HG02678 (cell line): ENCODE results near the gene MEGF8.

ENCODE experiments used
- ATAC-seq: cut with Tn5 transposase; IDR thresholded peaks from one replicate; pipeline ENCODE4 v1.9.1; 2021; ENCODE audit warnings: mild to moderate bottlenecking, moderate library complexity; ENCODE audit not compliant: unreplicated experiment

MEGF8 gene

DNA sequence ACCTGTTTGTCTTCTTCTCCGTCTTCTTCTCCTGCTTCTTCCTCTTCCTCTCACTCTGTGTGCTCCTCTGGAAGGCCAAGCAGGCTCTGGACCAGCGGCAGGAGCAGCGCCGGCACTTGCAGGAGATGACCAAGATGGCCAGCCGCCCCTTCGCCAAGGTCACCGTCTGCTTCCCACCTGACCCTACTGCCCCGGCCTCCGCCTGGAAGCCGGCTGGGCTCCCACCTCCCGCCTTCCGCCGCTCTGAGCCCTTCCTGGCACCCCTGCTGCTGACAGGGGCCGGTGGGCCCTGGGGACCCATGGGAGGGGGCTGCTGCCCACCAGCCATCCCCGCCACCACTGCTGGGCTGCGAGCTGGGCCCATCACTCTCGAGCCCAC lies 50.7 kb downstream of the MEGF8 start:
- no peak for ATAC-seq

DNA sequence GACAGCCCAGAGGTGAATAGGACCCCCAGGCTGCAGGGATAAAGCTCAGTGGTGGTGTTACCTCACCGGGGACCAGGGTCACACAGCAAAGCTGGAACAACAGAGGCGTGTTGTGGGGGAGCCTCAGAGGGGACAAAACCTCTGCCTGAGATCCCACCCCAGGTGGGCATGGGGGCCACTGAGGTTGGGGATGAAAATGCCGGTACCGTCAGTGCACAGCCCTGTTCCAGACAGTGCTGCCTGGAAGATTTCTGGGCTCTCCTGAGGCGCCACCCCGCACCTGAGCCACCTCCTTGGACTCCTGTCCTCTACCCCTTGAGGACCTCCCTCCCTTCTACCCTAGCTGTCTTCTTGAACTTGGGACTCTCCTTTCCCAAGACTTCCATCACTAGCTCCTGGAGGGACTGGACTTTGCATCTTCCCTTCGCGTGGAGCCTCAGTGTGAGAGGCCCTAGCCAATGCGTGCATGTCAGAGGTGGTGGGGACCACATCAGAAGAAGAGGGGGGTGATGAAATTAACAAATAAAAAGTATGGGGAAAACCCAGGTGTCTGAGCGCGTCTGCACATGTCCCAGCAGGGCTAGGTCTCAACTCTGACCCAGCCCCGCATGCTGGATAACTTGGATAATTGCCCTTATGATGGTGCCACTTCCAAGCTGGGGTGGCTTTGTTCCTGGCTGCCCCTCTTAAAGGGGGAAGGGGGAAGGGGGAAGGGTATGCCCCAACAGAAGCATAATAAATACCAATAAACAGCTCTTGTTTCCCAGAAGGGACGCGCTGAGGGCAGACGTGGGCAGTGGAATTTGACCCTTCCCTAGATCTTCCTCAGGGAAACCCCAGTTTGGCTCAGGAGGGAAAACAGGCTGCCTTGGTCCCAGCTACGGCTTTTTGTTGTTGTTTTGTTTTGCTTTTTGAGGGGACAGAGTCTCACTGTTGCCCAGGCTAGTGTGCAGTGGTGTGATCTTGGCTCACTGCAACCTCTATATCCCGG lies 53.1 kb downstream of the MEGF8 start:
- no peak for ATAC-seq

DNA sequence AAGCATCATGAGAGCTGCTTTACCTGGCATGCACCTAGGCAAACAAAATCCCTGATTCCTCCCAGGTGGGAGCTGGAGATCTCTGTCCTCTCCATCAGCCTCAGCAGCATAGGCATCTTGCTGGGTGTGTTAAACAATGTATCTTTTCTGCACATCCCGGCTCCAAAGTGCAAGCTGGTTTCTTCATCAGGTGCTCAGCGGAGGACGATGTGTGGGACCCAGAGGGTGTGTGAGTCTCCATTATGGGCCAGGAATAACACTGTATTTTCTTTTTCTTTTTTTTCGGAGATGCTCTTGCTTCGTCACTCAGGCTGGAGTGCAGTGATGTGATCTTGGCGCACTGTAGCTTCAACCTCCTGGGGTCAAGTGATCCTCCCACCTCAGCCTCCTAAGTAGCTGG lies 54.7 kb downstream of the MEGF8 start:
- no peak for ATAC-seq

DNA sequence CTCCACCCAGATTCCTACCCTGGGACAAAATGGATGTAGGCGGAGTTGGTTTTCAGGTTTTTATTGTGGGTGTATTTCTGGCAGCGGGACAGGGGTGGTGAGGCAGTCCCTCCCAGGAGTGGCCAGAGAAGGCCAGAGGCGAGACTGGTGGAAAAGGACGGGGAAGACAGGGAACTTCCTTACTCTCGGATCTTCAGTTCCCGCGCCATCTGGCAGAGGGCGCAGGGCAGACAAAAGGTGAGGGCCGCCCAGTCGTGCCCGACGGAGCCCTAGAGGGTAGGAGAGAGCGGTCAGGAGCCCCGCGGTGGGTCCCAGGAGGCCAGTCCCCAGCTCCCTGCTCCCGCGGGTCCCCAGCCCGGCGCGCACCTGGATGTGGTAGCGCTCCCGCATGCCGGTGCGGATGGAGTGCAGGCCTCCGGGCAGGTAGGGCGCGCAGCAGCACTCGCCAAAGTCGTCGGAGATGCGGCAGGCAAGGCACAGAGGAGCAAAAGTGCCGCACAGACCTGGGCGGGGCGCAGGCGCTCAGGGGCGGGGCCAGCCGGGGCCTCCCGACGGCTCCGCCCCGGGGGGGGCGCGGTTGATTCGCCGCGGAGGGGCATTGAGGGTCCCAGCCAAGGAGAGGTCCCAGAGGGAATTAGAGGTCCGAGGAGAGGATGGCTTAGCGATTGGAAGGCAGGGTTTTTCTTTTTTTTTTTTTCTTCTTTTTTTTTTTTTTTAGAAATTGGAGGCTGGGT lies 61.7 kb downstream of the MEGF8 start:
- peak; percentile 45 for ATAC-seq

DNA sequence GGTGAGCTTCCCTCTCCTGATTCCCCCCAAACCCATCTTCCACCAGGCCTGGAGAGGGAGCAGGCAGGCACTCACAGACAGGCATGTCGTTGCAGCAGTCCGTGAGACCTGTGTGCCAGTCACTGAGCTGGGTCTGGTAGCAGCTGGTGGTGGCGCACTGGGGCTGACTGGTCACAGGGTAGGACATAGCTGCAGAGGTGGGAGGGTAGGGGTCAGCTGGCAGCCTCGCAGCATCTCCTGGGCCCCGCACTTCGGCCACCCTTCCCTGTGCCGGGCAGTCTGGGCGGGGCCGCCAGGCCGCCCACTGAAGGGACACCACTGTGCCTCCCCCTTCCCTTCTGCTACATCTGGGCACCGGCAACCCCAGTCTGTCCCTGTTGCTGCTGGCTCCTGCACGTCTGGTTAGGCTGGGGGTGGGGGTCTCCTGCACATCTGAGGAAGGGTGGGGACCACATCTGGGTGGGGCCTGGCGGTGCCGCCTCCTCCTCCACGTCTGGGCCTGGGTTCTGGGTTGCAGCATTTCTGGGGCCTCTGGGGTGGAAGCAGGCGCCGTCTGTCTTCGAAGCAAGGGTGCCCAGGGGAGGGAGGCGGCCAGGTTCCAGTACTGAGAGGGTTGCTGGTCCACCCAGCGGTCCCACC lies 63.5 kb downstream of the MEGF8 start:
- no peak for ATAC-seq

DNA sequence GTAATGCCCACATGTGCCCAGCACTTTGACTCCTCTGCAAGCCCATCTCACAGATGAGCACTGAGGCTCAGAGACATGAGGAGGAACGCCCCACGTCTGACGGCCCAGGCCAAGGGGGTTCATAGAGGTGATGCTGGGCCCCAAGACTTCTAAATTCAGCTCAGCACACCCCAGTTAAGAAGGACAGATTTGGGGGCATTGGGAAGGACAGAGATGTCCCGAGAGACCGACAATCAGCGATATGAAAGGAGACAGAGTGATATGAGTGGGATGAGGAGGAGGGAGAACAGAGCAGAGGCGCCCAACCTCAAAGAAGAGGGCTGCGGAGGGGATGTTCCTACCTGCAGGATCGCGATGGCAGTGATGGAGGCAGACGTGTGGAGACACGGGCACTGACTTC lies 64.5 kb downstream of the MEGF8 start, which contains the start of gene CNFN:
Gene CNFN, minus strand, starts transcription at position 399 of the 400 bp plus-strand sequence. CDS start 1,260 bp downstream, outside the sequence.
- ATAC-seq: no peak

DNA sequence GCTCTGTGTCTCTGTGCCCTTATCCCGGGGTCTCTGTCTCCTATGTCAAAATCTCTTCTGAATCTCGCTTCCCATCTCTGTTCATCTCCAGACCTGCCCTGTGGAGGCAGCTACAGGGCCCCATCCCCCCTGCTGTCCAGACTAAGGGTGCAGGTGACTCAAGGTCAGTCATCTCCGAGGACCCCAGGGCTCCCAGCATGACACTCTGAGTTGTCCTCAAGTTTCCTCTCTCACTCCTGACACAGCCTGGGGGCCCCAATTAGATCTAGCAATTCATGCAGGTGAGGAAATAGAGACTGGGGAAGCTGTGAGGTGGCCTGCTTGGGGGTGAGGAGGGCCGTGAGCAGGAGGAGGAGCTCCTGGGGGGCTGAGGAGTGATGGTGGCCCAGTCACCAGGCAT lies 66.7 kb downstream of the MEGF8 start:
- ATAC-seq: no peak

DNA sequence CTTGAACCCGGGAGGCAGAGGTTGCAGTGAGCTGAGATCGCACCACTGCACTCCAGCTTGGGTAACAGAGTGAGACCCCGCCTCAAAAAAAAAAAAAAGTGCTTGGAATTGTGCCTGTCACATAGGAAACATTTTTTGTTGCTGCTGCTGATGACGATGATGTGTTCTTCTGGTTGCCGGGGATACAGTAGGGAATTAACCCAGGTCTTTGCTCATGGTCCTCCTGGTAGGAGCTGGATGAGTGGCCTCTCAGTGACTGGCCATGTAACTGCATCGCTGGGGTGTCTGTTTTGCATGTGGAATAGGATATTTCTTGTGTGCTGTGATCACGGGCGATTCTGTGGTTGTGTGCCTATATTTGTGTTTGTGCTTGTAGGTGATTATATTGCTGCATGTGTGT lies 69.3 kb downstream of the MEGF8 start:
- no peak for ATAC-seq

- peak; percentile 98 for ATAC-seq
These were observed 71.2 kb downstream of the MEGF8 start for GRCh38 chr19:42396381-42397262.

DNA sequence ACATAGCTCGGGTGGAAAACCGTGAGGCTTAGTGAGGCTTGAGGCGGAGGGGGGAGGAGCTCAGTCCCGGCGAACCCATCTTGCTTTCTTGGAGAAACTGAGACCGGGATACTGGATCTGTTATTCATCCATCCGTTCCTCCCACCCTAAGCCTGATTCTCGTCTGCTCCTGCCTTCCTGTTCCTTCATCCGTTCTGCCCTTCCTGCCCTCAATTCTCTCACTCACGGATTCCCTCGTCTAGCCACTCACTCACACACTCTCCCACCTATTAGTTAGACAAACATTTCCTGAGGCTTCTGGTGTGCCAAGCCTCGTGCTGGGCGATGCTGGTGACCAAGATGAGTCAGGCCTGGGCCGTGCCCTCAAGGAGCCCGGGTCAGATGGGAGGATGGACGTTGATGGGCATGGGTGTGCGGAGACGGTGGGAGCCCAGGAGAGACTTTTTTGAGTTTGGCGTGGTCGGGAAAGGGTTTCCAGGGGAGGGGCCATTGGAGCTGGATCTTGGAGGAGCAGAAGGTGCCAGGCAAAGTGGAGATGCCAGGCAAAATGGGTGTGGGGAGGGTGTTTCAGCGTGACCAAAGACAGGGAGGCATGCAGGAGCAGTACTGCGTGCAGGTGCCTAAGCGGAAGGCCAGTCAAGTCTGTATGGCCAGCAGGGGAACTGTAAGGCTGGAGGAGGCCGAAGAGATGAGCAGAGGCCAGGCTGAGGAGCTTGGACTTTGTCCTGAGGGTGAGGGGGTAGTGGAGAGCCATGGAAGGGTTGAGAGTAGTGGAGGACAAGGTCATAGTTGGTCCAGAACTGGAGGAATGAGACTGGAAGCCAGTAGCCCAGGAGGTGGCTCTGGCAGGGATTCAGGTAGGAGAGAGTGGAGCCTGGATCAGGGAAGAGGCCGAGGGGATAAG lies 72.1 kb downstream of the MEGF8 start:
- ATAC-seq: no peak

DNA sequence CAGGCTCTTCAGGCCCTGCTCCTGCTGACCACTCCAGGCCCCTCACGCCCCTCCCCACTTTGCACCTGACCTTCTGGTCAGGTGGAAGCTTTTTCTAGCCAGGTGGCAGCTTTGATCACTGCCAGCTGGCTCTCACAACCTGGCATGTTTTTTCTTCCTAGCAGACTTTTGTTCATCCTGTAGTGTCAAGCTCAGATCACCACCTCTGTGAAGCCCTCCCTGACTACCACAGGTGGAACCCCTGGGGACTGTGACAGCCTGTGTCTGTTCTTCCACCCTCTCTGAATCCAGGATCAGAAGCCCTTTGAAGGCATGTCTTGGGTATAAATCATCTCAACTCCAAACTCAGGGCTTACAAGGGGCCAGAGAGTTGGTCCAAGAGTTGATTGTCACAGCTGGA lies 75.0 kb downstream of the MEGF8 start:
- no peak for ATAC-seq

- no peak for ATAC-seq
These were observed 76.2 kb downstream of the MEGF8 start for GRCh38 chr19:42401365-42402303.

DNA sequence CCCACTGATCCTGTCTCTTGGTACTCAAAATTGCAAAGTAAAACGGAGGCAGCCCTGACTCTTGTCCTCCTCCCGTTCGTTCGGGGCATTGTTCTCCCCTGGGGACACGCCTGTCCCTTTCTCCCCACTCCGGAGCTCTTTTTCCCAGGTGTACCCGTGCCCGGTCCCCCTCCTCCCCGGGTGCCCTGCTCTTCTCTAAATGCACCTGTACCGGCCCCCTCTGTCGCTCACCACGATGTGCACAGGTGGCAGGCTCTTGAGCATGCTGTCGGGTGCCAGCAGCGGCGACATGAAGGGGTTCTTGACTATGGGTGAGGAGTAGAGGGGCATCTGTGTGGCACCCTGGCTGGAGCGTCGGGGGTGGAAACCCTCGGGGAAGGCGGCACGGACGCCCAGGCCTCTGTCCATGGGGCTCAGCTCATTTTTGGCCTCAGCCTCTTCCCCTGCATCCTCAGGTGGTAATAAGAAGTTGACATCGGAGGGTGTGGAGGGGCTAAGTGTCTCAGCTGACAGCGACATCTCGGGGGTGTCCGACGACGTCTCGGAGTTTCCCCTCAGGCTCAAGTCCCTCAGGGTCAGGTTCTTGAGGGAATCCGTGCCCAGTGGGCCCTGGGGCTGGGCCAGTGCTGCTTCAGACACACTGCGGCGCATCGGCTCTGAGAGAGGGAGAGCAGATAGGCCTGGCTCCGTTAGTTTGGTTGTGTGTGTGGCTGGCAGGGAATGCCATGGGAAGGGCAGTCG lies 77.1 kb downstream of the MEGF8 start:
- no peak for ATAC-seq

- no peak for ATAC-seq
These were observed 78.2 kb downstream of the MEGF8 start for GRCh38 chr19:42403586-42403985.

GRCh38 chr19:42406111-42406510 lies 80.7 kb downstream of the MEGF8 start:
- ATAC-seq: no peak

DNA sequence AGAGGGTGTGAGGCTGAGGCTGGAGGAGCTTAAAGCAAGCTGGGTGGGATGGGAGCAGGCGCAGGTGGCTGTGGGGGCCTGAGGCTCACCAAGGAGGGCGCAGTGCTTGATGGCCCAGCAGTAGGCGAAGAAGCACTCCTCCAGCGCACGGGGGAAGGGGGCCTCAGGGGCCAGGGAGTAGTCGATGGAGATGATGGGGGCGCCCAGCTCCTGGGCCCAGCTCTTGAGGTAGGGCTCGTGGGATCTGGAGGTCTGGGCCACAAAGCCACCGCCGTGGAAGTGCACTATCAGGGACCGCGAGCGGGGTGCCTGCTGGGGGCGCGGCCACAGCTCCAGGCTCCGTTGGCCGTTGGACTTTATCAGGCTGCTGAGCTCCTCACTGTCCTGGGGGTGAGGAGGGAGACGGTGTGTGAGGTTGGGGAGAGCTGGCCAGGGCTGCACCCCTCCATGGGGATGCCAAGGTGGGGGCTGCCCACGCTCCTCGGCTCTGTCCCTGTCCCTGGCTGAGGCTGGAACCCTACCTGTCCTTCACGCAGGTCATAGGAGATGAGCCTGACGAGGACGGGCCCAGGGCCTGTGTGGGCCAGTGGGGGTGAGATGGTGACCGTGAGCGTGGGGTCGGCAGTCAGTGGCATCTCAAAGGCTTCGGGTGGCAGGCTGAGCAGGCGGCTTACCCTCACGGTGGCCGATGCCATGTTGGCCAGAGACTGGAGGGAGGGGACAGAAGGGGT lies 81.8 kb downstream of the MEGF8 start:
- no peak for ATAC-seq

- ATAC-seq: no peak
These were observed 82.4 kb downstream of the MEGF8 start for GRCh38 chr19:42407816-42408175.
